ENCODE measurements around the gene TMEM62. TPM values are rescaled to one million over a fixed set of nuclear protein-coding genes. Genes with fewer than 3 reads are reported as not detected.

Gene TMEM62
- total and polyA plus RNA-seq, 5 experiments from 2014 or later = 1.6 to 17.3 (median 5.8) TPM

GRCh38 chr15:43102187-43102586 is 31.2 kb upstream of the TMEM62 start:
- Mint-ChIP-seq H3K4me1 (peaks cover 50 to 82% (median 79%) of the 10 kb centered on the region in 4 donors), H3K27ac (peak overlapping the region in 3 of 10 donors; percentile 9 to 34 (median 17)), H3K27me3 (no peaks in the 10 kb centered on the region), H3K4me3 (peak overlapping the region in 4 of 10 donors; percentile 4 to 63 (median 38)), H3K9me3 (no peaks in the 10 kb centered on the region), H3K36me3 (peaks cover 3 to 56% (median 16%) of the 10 kb centered on the region in 3 donors)
- POLR2A ChIA-PET = interaction anchor here (0.6 kb wide), 2 partner anchors 13 to 62 kb away, joined by 3 read pairs; no protein-coding TSS in a partner anchor
- ATAC-seq = no peak
- no peak for DNase-seq

DNA sequence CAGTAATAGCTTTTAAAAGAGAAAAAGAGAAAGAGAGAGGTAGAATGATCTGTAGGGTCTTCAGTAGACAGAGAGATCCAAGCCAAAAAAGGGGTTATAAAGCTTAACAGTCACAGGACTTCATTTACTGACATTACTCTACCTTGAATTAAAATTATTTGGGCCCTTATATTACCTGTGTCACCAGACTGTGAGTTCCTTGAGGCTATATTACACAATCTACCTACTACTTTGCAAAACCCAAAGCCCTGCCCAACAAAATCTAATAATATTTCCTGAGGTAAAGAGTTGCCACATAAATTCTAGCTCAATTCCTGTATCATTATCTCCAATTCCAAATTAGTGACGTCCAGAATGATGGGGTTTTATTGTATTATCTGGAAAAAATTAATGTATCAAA is 29.5 kb upstream of the TMEM62 start:
- no peak for ATAC-seq
- peak overlapping the region in 8 of 10 donors; percentile 3 to 63 (median 50) for H3K27ac Mint-ChIP-seq
- DNase-seq = no peak
- H3K27me3 Mint-ChIP-seq = peaks cover 0 to 3% (median 0%) of the 10 kb centered on the region in 5 donors
- H3K9me3 Mint-ChIP-seq = no peaks in the 10 kb centered on the region
- H3K4me3 Mint-ChIP-seq = peak overlapping the region in 9 of 10 donors; percentile 35 to 96 (median 65)
- POLR2A ChIA-PET = interaction anchor here (0.6 kb wide), 1 partner anchor 1917 kb away, joined by 8 read pairs; no protein-coding TSS in a partner anchor
- peaks cover 3 to 41% (median 11%) of the 10 kb centered on the region in 3 donors for H3K36me3 Mint-ChIP-seq
- peaks cover 44 to 73% (median 65%) of the 10 kb centered on the region in 4 donors for H3K4me1 Mint-ChIP-seq

GRCh38 chr15:43104426-43104825 is 29.0 kb upstream of the TMEM62 start:
- Mint-ChIP-seq H3K27ac (peak overlapping the region in 7 of 10 donors; percentile 11 to 63 (median 51)), H3K36me3 (peaks cover 3 to 37% (median 11%) of the 10 kb centered on the region in 3 donors), H3K4me1 (peaks cover 44 to 71% (median 62%) of the 10 kb centered on the region in 4 donors), H3K27me3 (peaks cover 0 to 3% (median 0%) of the 10 kb centered on the region in 5 donors), H3K4me3 (peak overlapping the region; percentile 40 to 96 (median 59)), H3K9me3 (no peaks in the 10 kb centered on the region)
- DNase-seq = no peak
- POLR2A ChIA-PET = interaction anchor here (1.0 kb wide), 1 partner anchor 614 kb away, joined by 4 read pairs; the partner anchor contains the start of gene ZNF106
- no peak for ATAC-seq

DNA sequence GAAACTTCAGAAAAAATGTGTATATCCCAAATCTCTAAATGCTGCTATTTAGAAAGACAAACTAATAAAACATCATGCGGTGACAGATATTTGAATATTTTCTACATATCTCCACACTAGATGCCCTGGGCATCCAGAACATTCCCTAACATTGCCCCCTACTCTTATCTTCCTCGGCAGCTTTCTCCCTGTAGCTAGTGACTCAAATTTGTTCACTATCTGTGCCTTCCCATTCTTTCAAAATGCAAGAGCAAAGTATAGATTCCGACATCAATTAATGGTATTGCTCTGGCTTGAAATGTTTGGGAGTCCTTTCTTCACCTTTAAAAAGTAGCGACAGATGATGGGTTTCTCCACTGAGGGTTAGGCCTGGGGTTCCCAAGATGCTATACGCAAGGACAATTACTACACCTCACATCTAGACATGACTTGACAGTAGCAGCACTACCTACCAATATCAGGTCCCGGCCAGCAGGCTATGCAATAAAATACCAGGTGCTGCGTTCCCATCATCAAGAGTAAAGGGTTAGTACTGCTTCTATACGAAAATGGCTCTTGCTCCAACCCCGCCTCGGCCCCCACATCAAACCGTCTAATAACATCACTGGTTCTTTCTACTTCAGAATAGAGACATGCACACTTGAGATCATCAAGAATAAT is 28.2 kb upstream of the TMEM62 start:
- peak overlapping the region; percentile 97 to 99 (median 98) for H3K27ac Mint-ChIP-seq
- peaks cover 2 to 29% (median 8%) of the 10 kb centered on the region in 3 donors for H3K36me3 Mint-ChIP-seq
- no peak for DNase-seq
- peaks cover 40 to 64% (median 56%) of the 10 kb centered on the region in 4 donors for H3K4me1 Mint-ChIP-seq
- H3K27me3 Mint-ChIP-seq = peaks cover 0 to 3% (median 0%) of the 10 kb centered on the region in 5 donors
- no peaks in the 10 kb centered on the region for H3K9me3 Mint-ChIP-seq
- POLR2A ChIA-PET = interaction anchor here (1.0 to 1.8 kb wide), 2 partner anchors 17 to 614 kb away, joined by 4 to 9 read pairs; partner anchors contain the start of gene ZNF106
- peak; percentile 46 to 49 for ATAC-seq
- peak overlapping the region; percentile 89 to 99 (median 96) for H3K4me3 Mint-ChIP-seq

GRCh38 chr15:43105778-43106485 is 27.5 kb upstream of the TMEM62 start, which contains the start of gene UBR1:
Gene UBR1 (minus strand): TSS chr15:43106038. CDS start chr15:43106022, 16 bp downstream.
- Mint-ChIP-seq H3K27me3 (peaks cover 0 to 3% (median 0%) of the 10 kb centered on the region in 5 donors), H3K4me1 (peaks cover 37 to 56% (median 50%) of the 10 kb centered on the region in 4 donors), H3K4me3 (peak within 1 kb of the TSS; percentile 89 to 99 (median 96)), H3K9me3 (no peaks in the 10 kb centered on the region), H3K36me3 (peaks cover 0 to 22% (median 6%) of the 10 kb centered on the region in 3 donors), H3K27ac (peak within 1 kb of the TSS; percentile 97 to 99 (median 98))
- peak; percentile 87 for ATAC-seq
- POLR2A ChIA-PET = interaction anchor here (0.9 to 1.8 kb wide), 3 partner anchors 17 to 49 kb away, joined by 3 to 13 read pairs (median 9); partner anchors contain the start of gene TMEM62
- peak; percentile 78 to 93 (median 88) for DNase-seq

DNA sequence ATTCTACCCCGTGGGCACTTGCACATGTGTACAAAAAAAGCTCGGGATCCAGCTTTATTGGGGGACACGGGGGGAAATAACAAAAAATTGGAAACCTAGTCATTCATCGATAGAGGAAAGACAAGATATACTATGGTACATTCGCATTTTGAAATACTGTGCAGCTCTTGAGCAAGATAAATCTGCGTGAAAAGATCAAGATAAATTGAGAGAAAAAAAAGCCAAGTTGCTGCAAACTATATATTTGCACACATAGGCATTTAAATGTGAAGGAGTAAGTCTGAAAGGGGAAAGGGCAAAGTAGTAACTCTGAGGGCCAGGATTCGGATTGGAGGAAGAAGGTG is 26.9 kb upstream of the TMEM62 start:
- DNase-seq = no peak
- Mint-ChIP-seq H3K4me1 (peaks cover 32 to 51% (median 45%) of the 10 kb centered on the region in 4 donors), H3K27ac (peak overlapping the region; percentile 97 to 99 (median 98)), H3K27me3 (peaks cover 0 to 3% (median 0%) of the 10 kb centered on the region in 5 donors), H3K4me3 (peak overlapping the region; percentile 89 to 99 (median 96)), H3K9me3 (no peaks in the 10 kb centered on the region), H3K36me3 (peaks cover 0 to 17% (median 6%) of the 10 kb centered on the region in 3 donors)
- POLR2A ChIA-PET = interaction anchor here (0.6 to 1.8 kb wide), 4 partner anchors 16 to 1811 kb away, joined by 3 to 13 read pairs (median 6); partner anchors contain the start of gene TMEM62
- no peak for ATAC-seq

GRCh38 chr15:43107751-43108150 is 25.6 kb upstream of the TMEM62 start:
- ATAC-seq (no peak), DNase-seq (no peak)
- Mint-ChIP-seq H3K27ac (peak overlapping the region in 1 of 10 donors; percentile 54), H3K9me3 (no peaks in the 10 kb centered on the region), H3K4me1 (peaks cover 25 to 39% (median 34%) of the 10 kb centered on the region in 4 donors), H3K36me3 (peaks cover 0 to 6% (median 6%) of the 10 kb centered on the region in 3 donors), H3K27me3 (peaks cover 0 to 3% (median 0%) of the 10 kb centered on the region in 5 donors), H3K4me3 (no peak overlapping the region)
- POLR2A ChIA-PET = no interaction called here

DNA sequence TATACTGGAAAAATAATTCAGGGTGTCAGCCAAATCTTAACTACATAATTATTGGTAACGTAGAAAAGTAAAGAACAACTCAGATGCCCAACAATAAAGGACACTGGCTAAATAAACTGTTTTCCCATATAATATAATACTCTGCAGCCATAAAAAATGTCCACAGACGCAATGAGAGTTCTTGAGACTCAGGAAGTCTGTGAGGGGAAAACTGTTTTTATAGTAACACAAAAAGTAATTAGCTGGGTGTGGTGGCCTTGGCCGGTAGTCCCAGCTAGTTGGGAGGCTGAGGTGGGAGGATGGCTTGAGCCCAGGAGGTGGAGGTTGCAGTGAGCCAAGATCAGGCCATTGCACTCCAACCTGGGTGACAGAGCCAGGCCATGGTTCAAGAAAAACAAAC is 22.0 kb upstream of the TMEM62 start:
- no peaks in the 10 kb centered on the region for H3K9me3 Mint-ChIP-seq
- ATAC-seq = no peak
- H3K4me1 Mint-ChIP-seq = peaks cover 3 to 6% (median 4%) of the 10 kb centered on the region in 4 donors
- peaks cover 0 to 4% (median 3%) of the 10 kb centered on the region in 5 donors for H3K27me3 Mint-ChIP-seq
- no peaks in the 10 kb centered on the region for H3K36me3 Mint-ChIP-seq
- no peak overlapping the region for H3K27ac Mint-ChIP-seq
- POLR2A ChIA-PET = interaction anchor here (0.6 to 0.7 kb wide), 2 partner anchors 16 to 22 kb away, joined by 4 read pairs; no protein-coding TSS in a partner anchor
- no peak overlapping the region for H3K4me3 Mint-ChIP-seq
- no peak for DNase-seq

- peaks cover 0 to 13% (median 5%) of the 10 kb centered on the region in 5 donors for H3K27me3 Mint-ChIP-seq
- POLR2A ChIA-PET = no interaction called here
- DNase-seq (no peak), ATAC-seq (no peak)
- H3K36me3 Mint-ChIP-seq = no peaks in the 10 kb centered on the region
- H3K4me1 Mint-ChIP-seq = peaks cover 6 to 29% (median 14%) of the 10 kb centered on the region in 4 donors
- H3K27ac Mint-ChIP-seq = peak overlapping the region in 1 of 10 donors; percentile 39
- no peaks in the 10 kb centered on the region for H3K9me3 Mint-ChIP-seq
- peak overlapping the region in 1 of 10 donors; percentile 3 for H3K4me3 Mint-ChIP-seq
Measured at GRCh38 chr15:43118286-43118685, 15.1 kb upstream of the TMEM62 start.

DNA sequence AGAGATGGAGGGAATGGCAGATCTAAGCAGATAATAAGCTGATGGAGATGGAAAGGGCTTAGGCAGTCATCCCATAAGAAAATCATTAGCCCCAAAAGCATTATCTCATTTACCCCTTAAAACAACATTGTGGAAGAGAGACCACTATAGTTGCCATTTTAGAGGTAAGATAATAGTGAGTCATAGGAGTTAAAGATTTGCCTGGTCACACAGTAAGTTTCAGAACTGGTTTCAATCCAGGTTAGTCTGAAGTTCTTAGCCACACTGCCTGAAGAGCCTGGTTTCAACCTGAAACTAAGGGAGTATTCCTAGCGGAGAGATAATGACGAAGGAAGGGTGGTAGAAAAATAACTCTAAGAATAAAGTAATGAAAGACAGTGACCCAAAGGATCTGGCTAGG is 14.6 kb upstream of the TMEM62 start:
- DNase-seq (no peak), ATAC-seq (no peak)
- POLR2A ChIA-PET = no interaction called here
- Mint-ChIP-seq H3K36me3 (no peaks in the 10 kb centered on the region), H3K4me3 (no peak overlapping the region), H3K27ac (peak overlapping the region in 2 of 10 donors; percentile 39 to 57), H3K4me1 (peaks cover 7 to 33% (median 16%) of the 10 kb centered on the region in 4 donors), H3K9me3 (no peaks in the 10 kb centered on the region), H3K27me3 (peaks cover 0 to 13% (median 5%) of the 10 kb centered on the region in 5 donors)

- no peak for DNase-seq
- Mint-ChIP-seq H3K9me3 (no peaks in the 10 kb centered on the region), H3K4me1 (peaks cover 7 to 33% (median 16%) of the 10 kb centered on the region in 4 donors), H3K27me3 (peaks cover 4 to 12% (median 7%) of the 10 kb centered on the region in 5 donors), H3K36me3 (no peaks in the 10 kb centered on the region), H3K27ac (no peak overlapping the region), H3K4me3 (peak overlapping the region in 7 of 10 donors; percentile 24 to 93 (median 90))
- POLR2A ChIA-PET = interaction anchor here (2.2 kb wide), 1 partner anchor 16 kb away, joined by 9 read pairs; the partner anchor contains the start of gene UBR1
- ATAC-seq = no peak
Measured at GRCh38 chr15:43121863-43122262, 11.5 kb upstream of the TMEM62 start.

DNA sequence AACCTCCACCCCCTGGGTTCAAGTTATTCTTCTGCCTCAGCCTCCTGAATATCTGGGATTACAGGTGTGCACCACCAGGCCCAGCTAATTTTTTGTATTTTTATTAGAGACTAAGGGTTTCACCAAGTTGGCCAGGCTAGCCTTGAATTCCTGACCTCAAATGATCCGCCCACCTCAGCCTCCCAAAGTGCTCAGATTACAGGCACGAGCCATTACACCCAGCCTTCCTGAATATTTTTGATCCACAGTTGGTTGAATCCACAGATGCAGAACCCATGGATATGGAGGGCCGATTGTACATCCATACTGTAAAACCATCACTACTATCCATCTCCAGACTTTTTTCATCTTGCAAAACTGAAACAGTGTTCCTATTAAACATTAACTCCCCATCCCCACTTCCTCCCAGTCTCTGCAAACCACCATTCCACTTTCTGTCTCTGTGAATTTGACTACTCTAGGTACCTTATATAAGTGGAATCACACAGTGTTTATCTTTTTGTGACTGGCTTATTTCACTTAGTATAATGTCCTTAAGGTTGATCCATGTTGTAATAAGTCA is 8.2 kb upstream of the TMEM62 start:
- Mint-ChIP-seq H3K36me3 (peaks cover 0 to 3% (median 0%) of the 10 kb centered on the region in 3 donors), H3K4me1 (peaks cover 7 to 27% (median 19%) of the 10 kb centered on the region in 4 donors), H3K4me3 (no peak overlapping the region), H3K9me3 (peaks cover 0 to 9% (median 3%) of the 10 kb centered on the region in 9 donors), H3K27ac (peak overlapping the region in 1 of 10 donors; percentile 36), H3K27me3 (peaks cover 4 to 10% (median 6%) of the 10 kb centered on the region in 5 donors)
- DNase-seq (no peak), ATAC-seq (no peak)
- POLR2A ChIA-PET = no interaction called here

Measured in naive thymus-derived CD8-positive, alpha-beta T cell (primary cell).